GM19025 (cell line): ENCODE results near the gene GRIP2.
A peak's percentile ranks its signal among the peaks of the same experiment; 100 is the strongest.

Source experiments
- ATAC-seq: cut with Tn5 transposase; IDR thresholded peaks from one replicate; pipeline ENCODE4 v1.9.1; 2021; ENCODE audit warnings: mild to moderate bottlenecking, low read depth, moderate library complexity; ENCODE audit not compliant: unreplicated experiment

The GRIP2 gene

GRCh38 chr3:14472471-14473351 is 67.4 kb downstream of the GRIP2 start:
- ATAC-seq, result no peak

GRCh38 chr3:14471690-14472089 is 68.5 kb downstream of the GRIP2 start:
- ATAC-seq, result no peak

GRCh38 chr3:14471016-14471415 is 69.1 kb downstream of the GRIP2 start:
- ATAC-seq, result no peak

GRCh38 chr3:14470461-14470860 is 69.7 kb downstream of the GRIP2 start:
- no peak for ATAC-seq

GRCh38 chr3:14468621-14468981 is 71.5 kb downstream of the GRIP2 start:
- no peak for ATAC-seq

GRCh38 chr3:14467814-14468620 is 72.1 kb downstream of the GRIP2 start:
- ATAC-seq, result no peak

- ATAC-seq, result no peak
Measured at GRCh38 chr3:14466179-14466903, 73.8 kb downstream of the GRIP2 start.

GRCh38 chr3:14465425-14465824 is 74.7 kb downstream of the GRIP2 start:
- no peak for ATAC-seq

GRCh38 chr3:14464521-14464920 is 75.6 kb downstream of the GRIP2 start:
- no peak for ATAC-seq

- ATAC-seq, result no peak
Measured at GRCh38 chr3:14464141-14464465, 76.0 kb downstream of the GRIP2 start.

GRCh38 chr3:14463330-14464140 is 76.6 kb downstream of the GRIP2 start:
- no peak for ATAC-seq

GRCh38 chr3:14462738-14463137 is 77.4 kb downstream of the GRIP2 start:
- ATAC-seq, result no peak

GRCh38 chr3:14461748-14462324 is 78.3 kb downstream of the GRIP2 start:
- ATAC-seq, result no peak

GRCh38 chr3:14461006-14461747 is 79.0 kb downstream of the GRIP2 start:
- no peak for ATAC-seq

- ATAC-seq, result no peak
Measured at GRCh38 chr3:14460342-14461005, 79.7 kb downstream of the GRIP2 start.

GRCh38 chr3:14459787-14460186 is 80.4 kb downstream of the GRIP2 start:
- ATAC-seq, result no peak

- ATAC-seq, result no peak
Measured at GRCh38 chr3:14459384-14459783, 80.8 kb downstream of the GRIP2 start.

- peak; percentile 55 for ATAC-seq
Measured at GRCh38 chr3:14458434-14459275, 81.5 kb downstream of the GRIP2 start.
